Mesenchymal stem cell (in vitro differentiated cells and primary cell): Measurements from ENCODE around the gene ARHGAP1. TPM values are rescaled to one million over a fixed set of nuclear protein-coding genes. Genes with fewer than 3 reads are reported as not detected.

Experiments used
- DNase-seq: peaks from one replicate; pipeline ENCODE4 v3.0.0-alpha.2; 2013
- H2AFZ ChIP-seq: one replicate; pipeline ENCODE4 v1.6.1; 2013; ENCODE audit warnings: low read depth, mild to moderate bottlenecking, control low read depth, inconsistent platforms, low read length, moderate library complexity
- H2AK5ac ChIP-seq: 2 replicates; pipeline ENCODE4 v1.6.1; 2013; ENCODE audit warnings: low read length, moderate library complexity, mild to moderate bottlenecking, inconsistent platforms; ENCODE audit not compliant: severe bottlenecking
- H2BK120ac ChIP-seq: one replicate; pipeline ENCODE4 v1.6.1; 2013; ENCODE audit warnings: low read depth, mild to moderate bottlenecking, inconsistent platforms, low read length, moderate library complexity
- H2BK12ac ChIP-seq, 2 experiments: one replicate each; pipeline ENCODE4 v1.6.1; 2013; ENCODE audit warnings: inconsistent platforms in 2 of 2, low read length in 2 of 2, mild to moderate bottlenecking in 2 of 2, moderate library complexity in 2 of 2, control low read depth in 1 of 2
- H2BK15ac ChIP-seq: one replicate; pipeline ENCODE4 v1.6.1; 2013; ENCODE audit warnings: mild to moderate bottlenecking, low read depth, inconsistent platforms; ENCODE audit not compliant: poor library complexity, severe bottlenecking
- H2BK5ac ChIP-seq: 2 replicates; pipeline ENCODE4 v1.6.1; 2013; ENCODE audit warnings: low read depth, mild to moderate bottlenecking, low read length, control low read depth, inconsistent platforms; ENCODE audit not compliant: poor library complexity, severe bottlenecking
- H3K14ac ChIP-seq, 2 experiments: one replicate each; pipeline ENCODE4 v1.6.1; 2013; ENCODE audit warnings: inconsistent platforms in 2 of 2, low read length in 2 of 2, control low read depth in 1 of 2, mild to moderate bottlenecking in 1 of 2, moderate library complexity in 1 of 2
- H3K18ac ChIP-seq, 2 experiments: one replicate each; pipeline ENCODE4 v1.6.1; 2013; ENCODE audit warnings: inconsistent platforms in 2 of 2, low read length in 2 of 2, control low read depth in 1 of 2, low read depth in 1 of 2, mild to moderate bottlenecking in 1 of 2
- H3K23ac ChIP-seq, 2 experiments: one replicate each; pipeline ENCODE4 v1.6.1; 2013; ENCODE audit warnings: inconsistent platforms in 2 of 2, low read length in 2 of 2, mild to moderate bottlenecking in 2 of 2, moderate library complexity in 2 of 2, control low read depth in 1 of 2
- H3K27ac ChIP-seq: 2 replicates; pipeline ENCODE4 v1.5.1; 2013; ENCODE audit warnings: mild to moderate bottlenecking, moderate library complexity, low read length, control low read depth, inconsistent platforms; ENCODE audit not compliant: poor library complexity, severe bottlenecking
- H3K27me3 ChIP-seq, 2 experiments: 2 replicates each; pipeline versions ENCODE4 v1.6.1 to v1.7.0; 2013; ENCODE audit warnings: low read length in 2 of 2, mild to moderate bottlenecking in 2 of 2, moderate library complexity in 2 of 2, control low read depth in 1 of 2, inconsistent platforms in 1 of 2; ENCODE audit not compliant: control insufficient read depth in 1 of 2, insufficient read depth in 1 of 2
- H3K36me3 ChIP-seq, 2 experiments: 2 replicates each; pipeline versions ENCODE4 v1.6.1 to v1.7.0; 2013; ENCODE audit warnings: low read length in 2 of 2, control low read depth in 1 of 2, inconsistent platforms in 1 of 2, low read depth in 1 of 2, mild to moderate bottlenecking in 1 of 2; ENCODE audit not compliant: insufficient read depth in 2 of 2, control insufficient read depth in 1 of 2
- H3K4ac ChIP-seq, 2 experiments: one replicate each; pipeline ENCODE4 v1.6.1; 2013; ENCODE audit warnings: inconsistent platforms in 2 of 2, low read length in 2 of 2, mild to moderate bottlenecking in 2 of 2, moderate library complexity in 2 of 2, control low read depth in 1 of 2, low read depth in 1 of 2
- H3K4me1 ChIP-seq: 2 replicates; pipeline ENCODE4 v1.6.1; 2013; ENCODE audit warnings: low read depth, low read length, control low read depth; ENCODE audit not compliant: control insufficient read depth, insufficient read depth
- H3K4me2 ChIP-seq: 2 replicates; pipeline ENCODE4 v1.6.1; 2013; ENCODE audit warnings: low read length, mild to moderate bottlenecking, inconsistent platforms; ENCODE audit not compliant: poor library complexity, severe bottlenecking
- H3K4me3 ChIP-seq, 2 experiments: 2 replicates each; pipeline versions ENCODE4 v1.5.1 to v1.7.0; 2013; ENCODE audit warnings: low read length in 2 of 2, mild to moderate bottlenecking in 2 of 2, control low read depth in 1 of 2, low read depth in 1 of 2; ENCODE audit not compliant: insufficient read depth in 1 of 2
- H3K79me1 ChIP-seq: replicated peaks from 2 replicates; pipeline ENCODE4 v1.6.1; 2013; ENCODE audit warnings: mild to moderate bottlenecking, control low read depth, low read length, inconsistent platforms; ENCODE audit not compliant: poor library complexity, severe bottlenecking
- H3K9ac ChIP-seq: 2 replicates; pipeline ENCODE4 v1.7.0; 2013; ENCODE audit warnings: mild to moderate bottlenecking, low read length, moderate library complexity
- H3K9me3 ChIP-seq: 2 replicates; pipeline ENCODE4 v1.7.0; 2013; ENCODE audit warnings: mild to moderate bottlenecking, low read length; ENCODE audit not compliant: control insufficient read depth
- H4K8ac ChIP-seq: one replicate; pipeline ENCODE4 v1.6.1; 2013; ENCODE audit warnings: inconsistent platforms, mild to moderate bottlenecking, low read length, moderate library complexity
- H4K91ac ChIP-seq: one replicate; pipeline ENCODE4 v1.6.1; 2013; ENCODE audit warnings: mild to moderate bottlenecking, low read length, inconsistent platforms
- WGBS: methylation state at CpG from one replicate; pipeline ENCODE4 v1.1.7; 2013; ENCODE audit warnings: mixed read lengths; 5-methylcytosine and 5-hydroxymethylcytosine counted together
- polyA plus RNA-seq, 2 experiments: library from polyadenylated mRNA; stranded (reverse); fragments of 200-250 nt; gene quantifications; one replicate each; pipeline ENCODE4 v1.2.3, GENCODE V29; 2013

ARHGAP1 gene
- 92.7 TPM for polyA plus RNA-seq (2013, experiment 1 of 2)
- polyA plus RNA-seq (2013, experiment 2 of 2): 87.5 TPM

DNA sequence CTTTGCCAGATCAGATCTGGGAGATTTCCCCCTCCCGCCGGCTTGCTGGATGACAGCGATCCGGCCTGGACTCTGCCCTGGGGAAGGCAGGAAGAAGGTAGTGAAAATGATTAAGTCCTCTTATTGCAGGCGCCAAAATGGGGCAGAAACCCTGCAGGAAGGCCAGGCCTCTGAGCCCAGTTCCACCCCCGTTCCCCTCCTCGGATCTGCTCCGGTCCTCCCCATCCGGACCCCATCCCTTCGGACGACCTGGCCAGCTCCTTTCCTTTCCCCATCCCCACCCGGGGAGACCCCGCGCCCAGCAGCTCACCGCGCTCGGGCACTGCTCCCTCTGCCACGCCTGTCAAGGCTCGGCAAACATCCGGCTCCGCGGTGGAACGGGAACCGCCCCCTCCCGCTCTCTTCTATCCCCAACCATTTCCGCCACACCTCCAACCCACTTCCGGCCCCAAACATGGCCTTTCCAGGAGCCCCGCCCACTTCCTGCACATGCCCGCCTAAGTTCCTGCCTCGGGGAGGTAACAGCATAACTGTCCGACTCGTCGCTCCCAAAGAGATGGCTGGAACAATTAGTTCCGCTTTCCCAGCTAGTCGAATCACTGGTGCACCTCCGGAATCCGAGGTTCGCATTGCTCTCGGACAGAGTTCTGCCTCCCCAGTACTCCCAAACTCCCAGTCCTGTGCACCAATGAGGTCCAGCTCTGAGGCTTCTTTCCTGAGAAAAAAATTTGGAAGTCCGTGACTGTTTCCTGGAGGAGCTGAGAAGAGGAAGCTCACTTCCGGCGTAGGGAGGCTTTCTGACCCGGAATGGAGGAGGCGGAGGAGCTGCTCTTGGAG, at the start of gene ARHGAP1, which contains the start of gene ZNF408:
ARHGAP1 (minus strand) TSS at position 379 of the 837 bp plus-strand sequence. CDS start 4,512 bp downstream, outside the sequence.
ZNF408 (plus strand) TSS at position 791 of the 837 bp plus-strand sequence; CDS start at position 808, 17 bp downstream.
- no peak within 1 kb of the TSS for H3K23ac ChIP-seq

GRCh38 chr11:46747150-46747549, 46.7 kb upstream of the ARHGAP1 start:
- 96% methylated on average over 6 of the region's 6 CpGs for WGBS
- H2BK15ac ChIP-seq: no peak overlapping the region

More for the DNA sequence above, at the start of gene ARHGAP1, which contains the start of gene ZNF408:
- H4K91ac ChIP-seq: peak within 1 kb of the TSS; percentile 90
- H3K9me3 ChIP-seq: no peaks in the 10 kb centered on the region
- H3K79me1 ChIP-seq: peaks cover 31% of the 10 kb centered on the region
- H3K4me2 ChIP-seq: peak within 1 kb of the TSS; percentile 81
- peaks cover 32% of the 10 kb centered on the region for H3K4me1 ChIP-seq
- H2BK15ac ChIP-seq: peak within 1 kb of the TSS; percentile 98
- H2BK120ac ChIP-seq: peak within 1 kb of the TSS; percentile 90
- H3K4ac ChIP-seq: peak within 1 kb of the TSS; percentile 67 to 86
- H2BK12ac ChIP-seq: no peak within 1 kb of the TSS
- WGBS: under 1% methylated on average over 37 of the region's 44 CpGs
- peak within 1 kb of the TSS; percentile 76 for H2AK5ac ChIP-seq
- peaks cover 38 to 56% of the 10 kb centered on the region in 2 experiments for H3K36me3 ChIP-seq
- peak within 1 kb of the TSS; percentile 99 for H3K27ac ChIP-seq
- peak within 1 kb of the TSS; percentile 93 for H4K8ac ChIP-seq
- peak within 1 kb of the TSS; percentile 88 to 90 for H3K18ac ChIP-seq
- peak within 1 kb of the TSS; percentile 84 to 100 for H3K4me3 ChIP-seq
- peak; percentile 99 for DNase-seq
- H3K14ac ChIP-seq: peak within 1 kb of the TSS in 1 of 2 experiments; percentile 79
- no peaks in the 10 kb centered on the region for H3K27me3 ChIP-seq
- H3K9ac ChIP-seq: peak within 1 kb of the TSS; percentile 99
- H2BK5ac ChIP-seq: peak within 1 kb of the TSS; percentile 99
- H2AFZ ChIP-seq: peak within 1 kb of the TSS; percentile 47

DNA sequence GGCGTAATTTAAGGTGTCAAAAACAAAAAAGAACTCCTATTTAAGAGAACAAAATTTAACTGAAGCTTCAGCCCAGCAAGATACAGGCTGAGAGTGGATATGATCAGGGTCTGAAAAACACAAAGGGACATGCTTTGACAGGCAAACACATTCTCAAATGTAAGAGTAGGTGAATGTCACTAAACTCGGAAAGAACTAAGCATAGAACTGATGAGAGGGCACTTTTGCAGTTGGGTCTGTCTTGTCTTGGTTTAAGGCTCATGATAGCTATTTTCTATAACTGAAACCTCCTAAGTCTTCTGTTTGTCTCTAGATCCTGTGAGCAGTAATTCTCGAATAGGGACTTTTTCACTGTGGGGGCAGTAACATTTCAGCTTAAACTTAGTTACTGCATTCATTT, 45.6 kb upstream of the ARHGAP1 start:
- Histone ChIP-seq H3K9ac (no peak overlapping the region), H3K27ac (no peak overlapping the region), H2AK5ac (no peak overlapping the region), H3K36me3 (peaks cover 60 to 88% of the 10 kb centered on the region in 2 experiments), H2BK5ac (no peak overlapping the region), H2BK120ac (no peak overlapping the region), H2BK12ac (no peak overlapping the region), H3K27me3 (no peaks in the 10 kb centered on the region), H4K91ac (no peak overlapping the region), H3K4me3 (no peak overlapping the region), H3K18ac (no peak overlapping the region), H3K4me1 (no peaks in the 10 kb centered on the region), H3K23ac (no peak overlapping the region), H3K14ac (no peak overlapping the region), H3K9me3 (no peaks in the 10 kb centered on the region), H3K4me2 (no peak overlapping the region), H4K8ac (no peak overlapping the region), H2BK15ac (no peak overlapping the region), H3K4ac (no peak overlapping the region), H2AFZ (no peak overlapping the region), H3K79me1 (peaks cover 3% of the 10 kb centered on the region)
- 100% methylated on average over 1 of the region's 3 CpGs for WGBS
- DNase-seq: no peak

More at GRCh38 chr11:46747150-46747549, 46.7 kb upstream of the ARHGAP1 start:
- Histone ChIP-seq H3K4me1 (no peaks in the 10 kb centered on the region), H3K36me3 (peaks cover 52 to 86% of the 10 kb centered on the region in 2 experiments), H2AK5ac (no peak overlapping the region), H3K9me3 (no peaks in the 10 kb centered on the region), H2BK120ac (no peak overlapping the region), H3K4ac (no peak overlapping the region), H2AFZ (no peak overlapping the region), H2BK5ac (no peak overlapping the region), H4K91ac (no peak overlapping the region), H4K8ac (no peak overlapping the region), H3K4me2 (no peak overlapping the region), H3K9ac (no peak overlapping the region), H3K4me3 (no peak overlapping the region), H3K18ac (no peak overlapping the region), H3K23ac (no peak overlapping the region), H3K79me1 (no peaks in the 10 kb centered on the region), H3K27me3 (no peaks in the 10 kb centered on the region), H3K27ac (no peak overlapping the region), H3K14ac (no peak overlapping the region), H2BK12ac (no peak overlapping the region)
- DNase-seq: no peak

DNA sequence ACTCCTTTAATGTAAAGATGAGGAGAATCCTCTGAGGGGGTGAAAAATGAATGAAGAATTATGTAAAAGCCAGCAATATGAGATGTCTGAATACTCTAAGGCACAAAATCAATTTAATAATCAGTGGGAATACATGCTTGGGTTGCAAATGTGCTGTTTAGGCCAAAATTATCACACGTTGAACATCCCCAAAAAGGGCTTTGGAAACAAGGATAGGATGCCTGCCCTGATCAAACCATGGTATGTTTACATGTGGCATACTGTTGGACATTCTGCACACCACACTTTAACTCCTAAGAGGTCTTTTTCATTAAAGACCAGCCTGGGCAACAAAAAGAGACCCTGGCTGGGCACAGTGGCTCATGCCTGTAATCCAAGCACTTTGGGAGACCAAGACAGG, 44.9 kb upstream of the ARHGAP1 start:
- no peak overlapping the region for H2BK5ac ChIP-seq

More for the DNA sequence above, 44.9 kb upstream of the ARHGAP1 start:
- WGBS: 100% methylated on average over 1 of the region's 1 CpG
- Histone ChIP-seq H4K8ac (no peak overlapping the region), H3K4ac (no peak overlapping the region), H2BK15ac (no peak overlapping the region), H3K79me1 (peaks cover 3% of the 10 kb centered on the region), H3K4me3 (no peak overlapping the region), H3K14ac (no peak overlapping the region), H2AK5ac (no peak overlapping the region), H3K27me3 (no peaks in the 10 kb centered on the region), H3K4me1 (no peaks in the 10 kb centered on the region), H3K9ac (no peak overlapping the region), H2AFZ (no peak overlapping the region), H2BK120ac (no peak overlapping the region), H4K91ac (no peak overlapping the region), H3K27ac (no peak overlapping the region), H2BK12ac (no peak overlapping the region), H3K9me3 (no peaks in the 10 kb centered on the region), H3K18ac (no peak overlapping the region), H3K36me3 (peaks cover 58 to 83% of the 10 kb centered on the region in 2 experiments), H3K23ac (no peak overlapping the region), H3K4me2 (no peak overlapping the region)
- DNase-seq: no peak
